DMS153 treated with DMSO at 0.1 percent for 48 hours (cell line): ENCODE results near the gene TAF4.
A peak's percentile ranks its signal among the peaks of the same experiment; 100 is the strongest.

Experiments used
- DNase-seq: peaks from one replicate; lab custom pipeline; 2025; ENCODE audit not compliant: unreplicated experiment; lab: John Stamatoyannopoulos, UW

TAF4 gene

DNA sequence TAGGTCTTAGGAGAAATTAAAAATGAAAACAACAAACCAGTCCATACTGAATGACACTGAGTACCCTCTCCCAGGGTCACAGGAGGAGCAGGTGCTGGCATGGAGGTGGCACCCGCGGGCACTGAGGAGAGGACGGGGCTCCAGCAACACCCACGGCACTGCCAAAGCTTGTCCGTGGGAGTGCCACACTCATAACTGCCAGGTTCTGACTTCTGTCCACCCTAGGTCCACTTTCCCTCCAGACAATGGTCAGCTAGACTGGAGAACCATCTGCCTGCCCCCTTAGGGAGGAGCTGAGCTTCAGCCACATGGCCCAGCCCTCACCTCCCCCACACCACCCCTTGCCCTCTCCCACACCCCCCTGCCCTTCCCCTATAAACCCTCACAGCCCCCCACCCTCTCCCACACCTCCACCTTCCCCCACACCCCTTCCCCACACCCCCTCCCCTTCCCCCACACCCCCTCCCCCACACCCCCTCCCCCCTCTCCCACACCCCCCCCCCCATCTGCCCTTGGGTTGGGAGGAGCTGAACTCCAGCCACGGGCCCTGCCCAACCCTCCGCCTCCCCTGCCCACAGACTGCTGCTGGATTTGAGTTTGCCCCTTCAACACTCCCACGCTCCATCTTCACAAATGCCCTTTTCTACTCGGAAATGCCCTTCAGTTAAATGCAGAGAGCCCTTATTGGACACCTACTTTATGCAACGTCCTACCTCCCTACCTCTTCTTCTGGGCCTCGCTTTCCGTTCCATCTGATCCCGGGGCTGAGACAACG is 129.6 kb downstream of the TAF4 start:
- DNase-seq, result no peak

- no peak for DNase-seq
These were observed 130.8 kb downstream of the TAF4 start for GRCh38 chr20:61934716-61935530.

DNA sequence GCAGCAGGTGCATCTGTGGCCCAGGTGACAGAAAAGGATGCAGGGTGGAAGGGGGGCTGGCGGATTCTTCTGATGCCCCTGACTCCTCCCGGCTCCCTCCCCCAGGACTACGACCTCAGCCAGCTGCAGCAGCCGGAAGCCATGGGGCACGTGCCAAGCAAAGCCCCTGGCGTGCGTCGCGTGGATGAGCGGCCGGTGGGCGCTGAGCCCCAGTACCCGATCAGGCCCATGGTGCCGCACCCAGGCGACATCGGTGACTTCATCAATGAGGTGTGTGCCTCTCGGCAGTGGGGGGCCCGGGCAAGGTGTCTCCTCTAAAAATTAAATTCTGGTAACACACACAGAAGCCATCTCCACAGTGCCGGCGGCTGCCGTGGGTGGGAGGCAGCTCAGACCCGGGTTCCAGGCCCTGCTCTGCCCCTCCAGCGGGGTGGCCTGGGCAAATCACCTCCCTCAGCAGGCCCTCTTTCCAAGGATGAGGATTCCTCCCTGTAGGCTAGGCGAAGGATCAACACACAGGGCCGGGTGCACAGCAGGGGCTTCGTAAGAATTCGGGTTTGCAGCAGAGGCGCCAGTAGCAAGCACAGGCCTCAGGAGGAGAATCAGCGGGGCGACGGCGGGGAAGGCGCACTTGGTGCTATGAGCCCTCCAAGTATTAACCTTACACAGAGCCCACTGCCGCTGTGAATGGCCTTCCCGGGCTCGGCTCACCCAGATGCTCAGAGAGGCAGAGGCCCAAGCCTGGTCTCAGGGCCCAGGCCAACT is 131.5 kb downstream of the TAF4 start:
- DNase-seq, result no peak

DNA sequence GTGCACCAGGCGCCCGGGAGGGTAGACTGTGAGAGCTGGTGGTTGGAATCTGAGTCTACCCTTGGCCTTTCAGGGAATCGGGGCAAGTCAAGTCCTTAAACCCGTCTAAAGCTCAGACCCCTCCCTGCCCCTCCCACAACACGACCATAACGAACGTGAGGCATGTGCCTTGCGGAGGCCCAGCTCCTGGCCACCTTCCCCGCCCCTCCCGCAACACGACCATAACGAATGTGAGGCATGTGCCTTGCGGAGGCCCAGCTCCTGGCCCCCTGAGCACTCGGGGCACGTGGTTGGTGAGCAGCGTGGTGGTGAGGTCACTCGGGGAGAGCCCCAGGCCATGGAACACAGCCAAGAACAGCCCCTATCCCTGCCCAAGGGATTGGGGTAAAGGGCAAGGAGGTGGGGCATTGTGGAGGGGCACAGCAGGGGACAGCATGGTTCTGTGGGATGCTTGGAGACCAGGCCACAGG is 132.2 kb downstream of the TAF4 start:
- no peak for DNase-seq

DNA sequence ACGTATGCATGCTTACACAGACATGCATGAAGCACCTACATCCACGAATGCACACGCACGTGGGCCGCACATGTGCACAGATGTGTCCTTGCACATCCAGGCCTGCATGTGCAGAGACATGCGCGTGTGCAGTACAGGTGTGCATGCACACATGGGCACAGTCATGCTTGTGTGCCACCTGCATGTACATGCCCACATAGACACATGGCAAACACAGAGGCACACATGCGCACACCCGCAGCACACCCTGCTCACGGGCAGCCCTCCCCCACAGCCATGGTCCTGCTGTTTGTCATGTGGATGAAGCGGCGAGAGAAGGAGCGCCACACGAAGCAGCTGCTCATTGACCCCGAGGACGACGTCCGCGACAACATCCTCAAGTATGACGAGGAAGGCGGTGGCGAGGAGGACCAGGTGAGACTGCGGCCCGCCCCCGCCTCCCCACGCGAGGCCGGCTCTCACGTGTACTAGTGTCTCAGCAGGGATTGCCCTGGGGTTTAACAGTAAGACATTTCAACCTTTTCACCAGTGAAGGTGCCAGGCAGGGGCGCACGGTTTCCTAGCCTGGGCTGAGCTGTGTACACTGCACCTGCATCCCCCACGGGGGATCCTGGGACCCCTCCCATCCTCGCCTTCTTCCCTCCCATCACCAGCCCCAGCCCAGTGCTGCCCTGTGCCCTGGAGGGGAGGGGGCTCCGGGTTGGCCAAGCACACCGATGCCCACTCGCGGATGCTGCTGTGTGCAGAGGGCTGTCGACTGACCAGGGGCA is 132.8 kb downstream of the TAF4 start:
- no peak for DNase-seq

DNA sequence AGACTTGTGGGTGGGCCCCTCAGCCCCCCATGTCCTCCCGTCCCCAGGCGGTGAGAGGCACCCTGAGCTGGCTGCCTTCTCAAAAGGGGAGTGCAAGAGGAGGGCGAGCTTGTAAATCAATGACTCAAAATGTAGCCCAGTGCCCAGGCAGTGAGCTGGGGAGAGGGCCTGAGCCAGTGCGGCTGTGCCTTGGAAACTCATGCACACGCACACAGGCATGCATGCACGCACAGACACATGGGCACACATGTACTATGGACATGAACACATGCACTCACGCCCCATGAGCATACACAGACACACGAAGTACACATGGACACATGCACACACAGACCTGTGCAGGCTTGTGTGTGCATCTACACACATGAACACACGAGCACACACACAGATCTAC is 133.5 kb downstream of the TAF4 start:
- no peak for DNase-seq

GRCh38 chr20:61931476-61932198 is 134.0 kb downstream of the TAF4 start:
- DNase-seq, result no peak

- no peak for DNase-seq
These were observed 134.8 kb downstream of the TAF4 start for GRCh38 chr20:61930776-61931475.

DNA sequence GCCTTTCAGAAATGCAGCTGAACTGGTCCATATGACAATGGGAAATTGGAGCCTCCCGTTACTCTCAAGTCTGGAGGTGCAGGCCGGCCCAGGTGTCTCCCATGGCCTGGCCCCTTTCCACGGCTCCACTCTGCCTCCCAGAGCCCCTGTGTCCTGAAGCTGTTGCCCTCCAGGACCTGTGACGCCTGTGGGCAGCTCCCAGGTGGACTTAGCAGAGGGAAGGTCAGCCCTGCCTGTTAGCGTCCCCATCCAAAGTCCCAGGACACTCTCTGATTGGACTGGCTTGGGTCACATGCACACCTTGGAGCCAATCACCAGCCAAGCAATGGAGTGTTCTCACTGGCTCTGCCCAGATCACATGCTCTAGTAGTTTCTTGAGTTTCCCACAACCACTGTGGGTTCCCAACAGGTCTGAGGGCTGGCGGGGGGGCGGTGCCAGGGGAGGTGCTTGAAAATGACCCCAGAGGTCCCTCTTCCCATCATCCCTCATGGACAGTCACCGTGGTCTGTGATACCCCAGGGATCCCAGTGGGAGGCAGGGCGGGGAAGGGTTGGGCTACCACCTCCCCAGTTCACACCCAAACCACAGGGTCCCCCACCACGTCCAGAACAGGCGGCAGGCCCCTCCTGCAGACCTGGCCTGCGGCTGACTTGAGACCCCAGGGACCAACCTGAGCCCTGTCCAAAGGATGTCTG is 135.6 kb downstream of the TAF4 start:
- DNase-seq, result no peak

GRCh38 chr20:61929561-61929960 is 136.1 kb downstream of the TAF4 start:
- no peak for DNase-seq

GRCh38 chr20:61927826-61928541 is 137.7 kb downstream of the TAF4 start:
- DNase-seq, result no peak

DNA sequence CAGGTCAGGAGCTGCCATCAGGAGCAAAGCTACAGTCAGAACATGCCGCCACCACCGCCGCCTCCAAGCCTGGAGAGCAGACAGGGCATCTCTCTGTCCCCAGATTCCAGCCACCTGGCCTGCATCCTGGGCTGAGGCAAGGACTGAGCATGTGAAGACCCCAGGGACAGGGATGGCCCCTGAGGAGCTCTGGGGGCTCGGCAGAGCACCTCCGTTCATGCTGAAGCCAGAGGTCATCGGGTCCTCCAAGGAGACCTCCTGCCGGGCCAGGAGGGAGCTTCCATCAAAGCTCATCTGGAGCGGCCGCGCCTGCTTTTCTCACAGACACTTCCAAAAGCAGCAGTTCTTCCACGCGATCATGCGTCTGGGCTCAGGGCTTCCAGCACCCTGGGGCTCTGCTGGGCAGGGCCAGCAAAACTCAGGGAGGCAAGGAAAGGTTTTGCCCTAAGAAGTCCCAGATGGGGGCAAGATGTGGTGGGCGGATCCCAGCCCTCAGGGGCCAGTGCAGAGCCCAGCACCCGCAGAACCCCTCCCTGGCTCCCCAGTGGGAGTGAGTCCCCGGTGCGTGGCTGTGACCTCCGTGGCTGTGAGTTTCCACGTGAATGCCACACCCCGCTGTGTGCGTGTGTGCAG is 138.4 kb downstream of the TAF4 start:
- no peak for DNase-seq

GRCh38 chr20:61926796-61927192 is 138.9 kb downstream of the TAF4 start:
- DNase-seq, result no peak

DNA sequence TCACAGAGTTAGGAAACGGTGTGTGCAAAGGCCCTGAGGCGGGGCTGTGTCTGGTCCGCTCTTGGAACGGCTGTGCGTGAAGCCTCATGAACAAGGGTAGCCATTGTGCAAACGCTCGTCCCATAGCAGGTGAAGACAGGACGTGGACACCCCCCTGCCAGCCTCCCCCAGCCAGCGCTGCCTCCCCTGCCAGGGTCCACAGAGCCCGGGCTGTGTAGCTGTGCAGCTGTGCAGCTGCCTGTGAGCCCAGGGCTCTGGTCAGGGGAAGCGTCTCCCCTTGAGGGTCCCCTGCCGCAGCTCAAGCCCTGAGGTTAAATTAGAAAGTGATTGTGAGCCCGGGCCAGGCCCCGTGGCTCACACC is 139.4 kb downstream of the TAF4 start:
- DNase-seq, result no peak

GRCh38 chr20:61925555-61926252 is 140.0 kb downstream of the TAF4 start:
- peak; percentile 6 for DNase-seq

GRCh38 chr20:61924858-61925554 is 140.7 kb downstream of the TAF4 start:
- DNase-seq, result no peak
